Keratinocyte (primary cell): Measurements from ENCODE around the gene UCK2.

ENCODE experiments used
- EZH2 ChIP-seq: IDR thresholded peaks from one replicate; pipeline ENCODE4 v1.6.1; 2012; ENCODE audit warnings: inconsistent platforms, mild to moderate bottlenecking, low read length, moderate library complexity
- TF ChIP-seq, protein P1 (sequence below), 3 experiments: IDR thresholded peaks in 1 of 3; conservative IDR thresholded peaks in 1 of 3; optimal IDR thresholded peaks in 1 of 3; 2 replicates in 2 of 3; 3 replicates in 1 of 3; pipeline versions ENCODE3 to v1.5.1; 2011; ENCODE audit warnings: low read length in 3 of 3, mild to moderate bottlenecking in 3 of 3, moderate library complexity in 2 of 3, control low read depth in 1 of 3, inconsistent platforms in 1 of 3; ENCODE audit not compliant: insufficient read depth in 2 of 3; ENCODE audit errors: extremely low read depth in 1 of 3

DNA sequence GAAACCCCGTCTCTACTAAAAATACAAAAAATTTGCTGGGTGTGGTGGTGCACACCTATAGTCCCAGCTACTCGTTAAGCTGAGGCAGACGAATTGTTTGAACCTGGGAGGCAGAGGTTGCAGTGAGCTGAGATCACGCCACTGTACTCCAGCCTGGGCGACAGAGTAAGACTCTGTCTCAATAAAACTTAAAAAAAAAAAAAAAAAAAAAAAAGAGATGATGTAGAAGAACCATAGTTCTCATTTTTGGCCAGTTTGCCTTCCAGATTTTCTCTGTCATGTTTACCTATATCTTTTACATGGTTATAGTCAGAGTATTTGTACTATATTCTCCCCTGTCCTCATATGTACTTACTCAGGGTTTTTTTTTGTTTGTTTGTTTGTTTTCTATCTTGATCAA, 53.6 kb downstream of the UCK2 start:
- TF ChIP-seq, protein P1, sequence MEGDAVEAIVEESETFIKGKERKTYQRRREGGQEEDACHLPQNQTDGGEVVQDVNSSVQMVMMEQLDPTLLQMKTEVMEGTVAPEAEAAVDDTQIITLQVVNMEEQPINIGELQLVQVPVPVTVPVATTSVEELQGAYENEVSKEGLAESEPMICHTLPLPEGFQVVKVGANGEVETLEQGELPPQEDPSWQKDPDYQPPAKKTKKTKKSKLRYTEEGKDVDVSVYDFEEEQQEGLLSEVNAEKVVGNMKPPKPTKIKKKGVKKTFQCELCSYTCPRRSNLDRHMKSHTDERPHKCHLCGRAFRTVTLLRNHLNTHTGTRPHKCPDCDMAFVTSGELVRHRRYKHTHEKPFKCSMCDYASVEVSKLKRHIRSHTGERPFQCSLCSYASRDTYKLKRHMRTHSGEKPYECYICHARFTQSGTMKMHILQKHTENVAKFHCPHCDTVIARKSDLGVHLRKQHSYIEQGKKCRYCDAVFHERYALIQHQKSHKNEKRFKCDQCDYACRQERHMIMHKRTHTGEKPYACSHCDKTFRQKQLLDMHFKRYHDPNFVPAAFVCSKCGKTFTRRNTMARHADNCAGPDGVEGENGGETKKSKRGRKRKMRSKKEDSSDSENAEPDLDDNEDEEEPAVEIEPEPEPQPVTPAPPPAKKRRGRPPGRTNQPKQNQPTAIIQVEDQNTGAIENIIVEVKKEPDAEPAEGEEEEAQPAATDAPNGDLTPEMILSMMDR (optimal IDR thresholded peaks at IDR 0.05 in 1 of 3, IDR thresholded peaks at IDR 0.05 in 1 of 3, conservative IDR thresholded peaks at IDR 0.05 in 1 of 3; ENCODE audit: extremely low read depth in 1 of 3, insufficient read depth in 2 of 3, low read length in 3 of 3), result no peak
- TF ChIP-seq EZH2, result no peak
